Measurements from ENCODE around the gene OST4.

GRCh38 chr2:27073782-27074181 lies 2.3 kb upstream of the OST4 start:
- TF ChIP-seq, protein P1, sequence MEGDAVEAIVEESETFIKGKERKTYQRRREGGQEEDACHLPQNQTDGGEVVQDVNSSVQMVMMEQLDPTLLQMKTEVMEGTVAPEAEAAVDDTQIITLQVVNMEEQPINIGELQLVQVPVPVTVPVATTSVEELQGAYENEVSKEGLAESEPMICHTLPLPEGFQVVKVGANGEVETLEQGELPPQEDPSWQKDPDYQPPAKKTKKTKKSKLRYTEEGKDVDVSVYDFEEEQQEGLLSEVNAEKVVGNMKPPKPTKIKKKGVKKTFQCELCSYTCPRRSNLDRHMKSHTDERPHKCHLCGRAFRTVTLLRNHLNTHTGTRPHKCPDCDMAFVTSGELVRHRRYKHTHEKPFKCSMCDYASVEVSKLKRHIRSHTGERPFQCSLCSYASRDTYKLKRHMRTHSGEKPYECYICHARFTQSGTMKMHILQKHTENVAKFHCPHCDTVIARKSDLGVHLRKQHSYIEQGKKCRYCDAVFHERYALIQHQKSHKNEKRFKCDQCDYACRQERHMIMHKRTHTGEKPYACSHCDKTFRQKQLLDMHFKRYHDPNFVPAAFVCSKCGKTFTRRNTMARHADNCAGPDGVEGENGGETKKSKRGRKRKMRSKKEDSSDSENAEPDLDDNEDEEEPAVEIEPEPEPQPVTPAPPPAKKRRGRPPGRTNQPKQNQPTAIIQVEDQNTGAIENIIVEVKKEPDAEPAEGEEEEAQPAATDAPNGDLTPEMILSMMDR (conservative IDR thresholded peaks at IDR 0.05): no peak
- no peak for TF ChIP-seq ZFX (IDR thresholded peaks at IDR 0.05)

Data from C4-2B (cell line).